ENCODE results near the gene GAPVD1.

Gene GAPVD1

DNA sequence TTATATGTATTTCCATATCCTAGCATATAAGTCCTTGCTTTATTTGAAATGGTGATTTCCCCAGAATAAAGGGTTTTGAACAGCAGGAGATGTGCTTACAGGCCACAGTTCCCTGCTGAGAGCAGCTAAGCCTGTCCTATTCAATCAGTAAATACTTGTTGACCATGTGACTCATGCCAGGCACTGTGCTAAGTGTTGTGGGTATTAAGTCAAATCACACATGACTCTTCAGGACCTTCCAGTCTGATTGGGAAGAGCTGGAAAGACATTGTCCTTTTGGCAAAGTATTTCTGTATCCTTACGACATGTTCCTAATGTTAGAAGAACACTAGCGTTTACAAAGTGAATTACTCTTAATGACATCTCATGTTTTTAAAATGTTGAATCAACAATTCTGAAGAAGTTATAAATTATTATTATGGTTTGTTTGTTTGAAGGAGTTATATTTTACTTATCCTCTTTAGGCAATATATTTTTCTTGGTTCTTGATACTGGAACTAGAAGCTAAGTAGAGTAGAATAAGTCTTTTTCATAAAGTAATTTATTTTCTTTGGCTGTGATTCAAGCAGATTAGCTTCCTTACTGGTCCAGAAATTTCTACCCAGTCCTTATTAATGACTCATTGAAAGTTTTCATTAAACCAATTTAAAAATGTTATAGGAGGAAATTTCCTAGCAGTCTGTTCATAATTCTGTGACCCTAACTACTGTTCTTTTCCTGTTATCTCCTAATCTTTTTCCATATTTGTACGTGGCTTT is 82.1 kb downstream of the GAPVD1 start:
- no peak for TF ChIP-seq FOXP2 (optimal IDR thresholded peaks at IDR 0.05; ENCODE audit: control extremely low read depth, extremely low read length, insufficient read depth)
- TF ChIP-seq POLR2AphosphoS5 (IDR thresholded peaks at IDR 0.05; ENCODE audit: borderline replicate concordance, low read depth, low read length): no peak
- TF ChIP-seq EZH2 (IDR thresholded peaks at IDR 0.05): no peak
- Histone ChIP-seq H3K36me3 (ENCODE audit: insufficient read depth, low read length) (peaks cover 52% of the 10 kb centered on the region), H3K27ac (peak overlapping the region; percentile 74), H3K9ac (ENCODE audit: insufficient read length) (no peak overlapping the region), H3K4me3 (no peak overlapping the region), H3K9me3 (ENCODE audit: low read depth, low read length) (no peaks in the 10 kb centered on the region)
- DNase-seq (ENCODE audit: low read depth, low spot score): no peak

GRCh38 chr9:125346080-125346732 is 84.6 kb downstream of the GAPVD1 start:
- DNase-seq (ENCODE audit: low read depth, low spot score): no peak
- TF ChIP-seq POLR2AphosphoS5 (IDR thresholded peaks at IDR 0.05; ENCODE audit: borderline replicate concordance, low read depth, low read length): no peak
- TF ChIP-seq FOXP2 (optimal IDR thresholded peaks at IDR 0.05; ENCODE audit: control extremely low read depth, extremely low read length, insufficient read depth): no peak
- no peak for TF ChIP-seq EZH2 (IDR thresholded peaks at IDR 0.05)
- Histone ChIP-seq H3K4me3 (no peak overlapping the region), H3K9me3 (ENCODE audit: low read depth, low read length) (no peaks in the 10 kb centered on the region), H3K36me3 (ENCODE audit: insufficient read depth, low read length) (peaks cover 68% of the 10 kb centered on the region), H3K9ac (ENCODE audit: insufficient read length) (no peak overlapping the region), H3K27ac (no peak overlapping the region)

DNA sequence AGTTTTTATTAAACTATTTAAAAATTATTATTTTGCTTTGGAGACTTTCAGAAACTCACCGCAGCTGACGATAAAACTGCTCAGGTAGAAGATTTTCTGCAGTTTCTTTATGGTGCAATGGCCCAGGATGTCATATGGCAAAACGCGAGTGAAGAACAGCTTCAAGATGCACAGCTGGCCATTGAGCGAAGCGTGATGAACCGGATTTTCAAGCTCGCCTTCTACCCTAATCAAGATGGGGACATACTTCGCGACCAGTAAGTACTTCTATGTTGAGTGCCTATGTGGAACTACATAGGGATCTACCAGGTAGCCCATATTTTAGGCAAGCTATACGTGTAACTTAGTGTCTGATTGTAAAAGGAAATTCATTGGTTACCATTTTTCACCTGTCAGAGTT is 94.0 kb downstream of the GAPVD1 start:
- Histone ChIP-seq H3K9me3 (ENCODE audit: low read depth, low read length) (no peaks in the 10 kb centered on the region), H3K36me3 (ENCODE audit: insufficient read depth, low read length) (peaks cover 67% of the 10 kb centered on the region), H3K27ac (no peak overlapping the region), H3K9ac (ENCODE audit: insufficient read length) (no peak overlapping the region), H3K4me3 (no peak overlapping the region)
- no peak for DNase-seq (ENCODE audit: low read depth, low spot score)
- TF ChIP-seq EZH2 (IDR thresholded peaks at IDR 0.05): no peak
- no peak for TF ChIP-seq FOXP2 (optimal IDR thresholded peaks at IDR 0.05; ENCODE audit: control extremely low read depth, extremely low read length, insufficient read depth)
- TF ChIP-seq POLR2AphosphoS5 (IDR thresholded peaks at IDR 0.05; ENCODE audit: borderline replicate concordance, low read depth, low read length): no peak

DNA sequence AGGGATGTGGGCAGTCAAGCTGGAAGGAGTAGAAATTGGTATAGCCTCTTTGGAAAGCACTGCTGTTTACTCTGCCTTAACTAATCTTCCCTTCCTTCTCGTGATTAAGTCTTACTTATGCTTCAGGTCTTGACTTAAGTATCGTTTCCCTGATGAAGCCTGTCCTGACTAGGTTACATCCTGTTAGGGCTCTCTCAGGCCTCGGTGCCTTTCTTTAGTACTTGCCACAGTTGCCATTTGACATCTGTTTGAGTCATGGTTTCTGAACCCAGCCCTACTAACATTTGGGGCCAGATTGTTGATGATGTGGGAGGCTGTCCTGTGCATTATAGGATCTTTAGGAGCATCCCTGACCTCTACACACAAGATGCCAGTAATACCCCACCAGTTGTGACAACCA is 94.4 kb downstream of the GAPVD1 start:
- no peak overlapping the region for H3K4me3 ChIP-seq

GRCh38 chr9:125359011-125359410 is 97.4 kb downstream of the GAPVD1 start:
- TF ChIP-seq POLR2AphosphoS5 (IDR thresholded peaks at IDR 0.05; ENCODE audit: borderline replicate concordance, low read depth, low read length): no peak
- no peak for TF ChIP-seq FOXP2 (optimal IDR thresholded peaks at IDR 0.05; ENCODE audit: control extremely low read depth, extremely low read length, insufficient read depth)
- no peak overlapping the region for H3K4me3 ChIP-seq
- peaks cover 68% of the 10 kb centered on the region for H3K36me3 ChIP-seq (ENCODE audit: insufficient read depth, low read length)
- H3K9ac ChIP-seq (ENCODE audit: insufficient read length): no peak overlapping the region
- no peak overlapping the region for H3K27ac ChIP-seq
- H3K9me3 ChIP-seq (ENCODE audit: low read depth, low read length): no peaks in the 10 kb centered on the region
- no peak for DNase-seq (ENCODE audit: low read depth, low spot score)

More for the DNA sequence above, 94.4 kb downstream of the GAPVD1 start:
- DNase-seq (ENCODE audit: low read depth, low spot score): no peak
- H3K9ac ChIP-seq (ENCODE audit: insufficient read length): no peak overlapping the region
- H3K9me3 ChIP-seq (ENCODE audit: low read depth, low read length): no peaks in the 10 kb centered on the region
- peaks cover 62% of the 10 kb centered on the region for H3K36me3 ChIP-seq (ENCODE audit: insufficient read depth, low read length)
- TF ChIP-seq EZH2 (IDR thresholded peaks at IDR 0.05) (no peak), FOXP2 (optimal IDR thresholded peaks at IDR 0.05; ENCODE audit: control extremely low read depth, extremely low read length, insufficient read depth) (no peak), POLR2AphosphoS5 (IDR thresholded peaks at IDR 0.05; ENCODE audit: borderline replicate concordance, low read depth, low read length) (no peak)
- no peak overlapping the region for H3K27ac ChIP-seq

DNA sequence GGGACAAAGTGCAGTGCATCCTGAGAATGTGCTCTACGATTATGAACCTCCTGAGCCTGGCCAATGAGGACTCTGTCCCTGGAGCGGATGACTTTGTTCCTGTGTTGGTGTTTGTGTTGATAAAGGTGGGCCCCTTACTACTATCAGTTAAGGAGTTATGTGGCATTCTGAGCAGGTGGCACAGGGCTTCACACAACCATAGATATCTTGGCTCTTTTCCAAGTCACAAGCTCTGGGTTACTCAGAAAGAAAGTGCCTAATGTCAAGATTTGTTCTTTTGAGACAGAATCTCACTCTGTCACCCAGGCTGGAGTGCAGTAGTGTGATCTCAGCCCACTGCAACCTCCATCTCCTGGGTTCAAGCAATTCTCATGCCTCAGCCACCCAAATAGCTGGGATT is 99.0 kb downstream of the GAPVD1 start:
- TF ChIP-seq EZH2 (IDR thresholded peaks at IDR 0.05) (no peak), FOXP2 (optimal IDR thresholded peaks at IDR 0.05; ENCODE audit: control extremely low read depth, extremely low read length, insufficient read depth) (no peak), POLR2AphosphoS5 (IDR thresholded peaks at IDR 0.05; ENCODE audit: borderline replicate concordance, low read depth, low read length) (no peak)
- H3K27ac ChIP-seq: no peak overlapping the region
- no peaks in the 10 kb centered on the region for H3K9me3 ChIP-seq (ENCODE audit: low read depth, low read length)
- no peak overlapping the region for H3K9ac ChIP-seq (ENCODE audit: insufficient read length)
- peaks cover 64% of the 10 kb centered on the region for H3K36me3 ChIP-seq (ENCODE audit: insufficient read depth, low read length)
- DNase-seq (ENCODE audit: low read depth, low spot score): no peak
- H3K4me3 ChIP-seq: no peak overlapping the region

- Histone ChIP-seq H3K27ac (no peak overlapping the region), H3K36me3 (ENCODE audit: insufficient read depth, low read length) (peaks cover 50% of the 10 kb centered on the region), H3K4me3 (no peak overlapping the region), H3K9me3 (ENCODE audit: low read depth, low read length) (no peaks in the 10 kb centered on the region), H3K9ac (ENCODE audit: insufficient read length) (no peak overlapping the region)
- no peak for DNase-seq (ENCODE audit: low read depth, low spot score)
- TF ChIP-seq FOXP2 (optimal IDR thresholded peaks at IDR 0.05; ENCODE audit: control extremely low read depth, extremely low read length, insufficient read depth) (no peak), EZH2 (IDR thresholded peaks at IDR 0.05) (no peak)
Measured at GRCh38 chr9:125361837-125362531, 100.4 kb downstream of the GAPVD1 start.

GRCh38 chr9:125366676-125367075 is 105.0 kb downstream of the GAPVD1 start:
- no peak for TF ChIP-seq POLR2AphosphoS5 (IDR thresholded peaks at IDR 0.05; ENCODE audit: borderline replicate concordance, low read depth, low read length)
- TF ChIP-seq FOXP2 (optimal IDR thresholded peaks at IDR 0.05; ENCODE audit: control extremely low read depth, extremely low read length, insufficient read depth): no peak
- TF ChIP-seq EZH2 (IDR thresholded peaks at IDR 0.05): no peak
- H3K9ac ChIP-seq (ENCODE audit: insufficient read length): no peak overlapping the region
- H3K9me3 ChIP-seq (ENCODE audit: low read depth, low read length): no peaks in the 10 kb centered on the region
- H3K4me3 ChIP-seq: no peak overlapping the region
- DNase-seq (ENCODE audit: low read depth, low spot score): no peak
- peaks cover 27% of the 10 kb centered on the region for H3K36me3 ChIP-seq (ENCODE audit: insufficient read depth, low read length)
- H3K27ac ChIP-seq: peak overlapping the region; percentile 50; the same call in 1 of the 2 replicates

All from SK-N-MC (cell line).